GM18909 (cell line): Measurements from ENCODE around the gene FAM184B.
A peak's percentile ranks its signal among the peaks of the same experiment; 100 is the strongest.

ENCODE experiments used
- ATAC-seq: cut with Tn5 transposase; IDR thresholded peaks from one replicate; pipeline ENCODE4 v1.9.1; 2021; ENCODE audit warnings: mild to moderate bottlenecking; ENCODE audit not compliant: unreplicated experiment, poor library complexity

FAM184B gene

GRCh38 chr4:17647176-17647806 is 134.1 kb downstream of the FAM184B start:
- no peak for ATAC-seq

DNA sequence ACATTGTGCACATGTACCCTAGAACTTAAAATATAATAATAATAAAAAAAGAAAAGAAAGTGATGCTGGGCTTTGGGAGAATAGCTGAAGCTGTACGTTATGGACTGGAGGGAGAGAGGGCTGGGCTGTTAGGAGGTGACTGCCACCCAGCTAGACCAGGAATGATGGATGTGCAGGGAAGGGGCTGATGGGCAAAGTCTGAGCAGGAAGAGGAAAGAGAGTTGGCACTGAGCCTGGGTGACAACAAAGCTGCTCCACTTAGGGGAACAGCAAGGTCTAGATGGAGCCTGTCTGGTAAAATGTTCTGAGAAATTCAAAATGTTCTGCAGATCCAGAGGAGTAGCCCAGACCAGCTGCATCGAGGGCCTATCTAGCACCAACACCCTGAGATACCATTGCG is 134.7 kb downstream of the FAM184B start:
- no peak for ATAC-seq

DNA sequence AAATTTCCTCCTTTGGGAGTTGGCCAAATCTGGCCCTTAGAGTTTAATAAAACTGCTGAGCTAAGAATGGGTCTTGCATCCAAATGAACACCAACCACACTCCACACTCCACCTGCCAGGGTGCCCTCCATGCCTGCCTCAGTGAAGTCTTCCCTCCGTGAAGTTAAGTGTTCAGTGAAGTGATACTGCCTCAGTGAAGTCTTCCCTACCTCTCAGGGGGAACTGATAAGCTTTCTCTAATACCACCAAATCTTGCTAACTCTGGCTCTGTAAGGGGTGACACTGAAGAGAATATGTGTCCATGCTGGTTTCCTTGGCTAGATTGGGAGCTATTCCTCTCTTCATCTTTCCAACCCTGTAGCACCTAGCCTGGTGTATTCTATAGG is 139.0 kb downstream of the FAM184B start:
- no peak for ATAC-seq

DNA sequence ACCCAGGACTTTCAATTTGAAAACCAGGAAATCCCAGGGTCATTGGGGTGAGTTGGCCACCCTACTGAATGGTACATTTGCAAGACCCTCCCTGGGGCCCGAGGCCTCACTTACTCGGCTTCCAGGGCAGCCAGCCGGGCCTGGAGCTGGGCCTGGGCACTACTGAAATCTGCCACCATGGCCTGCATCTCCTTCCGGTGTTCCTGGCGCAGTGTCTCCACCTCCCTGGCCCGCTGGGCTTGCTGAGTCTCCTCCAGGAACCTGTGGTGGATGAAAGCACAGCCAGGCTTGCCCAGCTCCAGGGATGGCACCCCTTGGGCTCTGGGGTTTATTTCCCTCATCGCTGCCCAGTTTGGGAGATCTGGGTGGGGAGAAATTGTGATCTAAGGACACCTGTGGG is 142.3 kb downstream of the FAM184B start:
- ATAC-seq = no peak

DNA sequence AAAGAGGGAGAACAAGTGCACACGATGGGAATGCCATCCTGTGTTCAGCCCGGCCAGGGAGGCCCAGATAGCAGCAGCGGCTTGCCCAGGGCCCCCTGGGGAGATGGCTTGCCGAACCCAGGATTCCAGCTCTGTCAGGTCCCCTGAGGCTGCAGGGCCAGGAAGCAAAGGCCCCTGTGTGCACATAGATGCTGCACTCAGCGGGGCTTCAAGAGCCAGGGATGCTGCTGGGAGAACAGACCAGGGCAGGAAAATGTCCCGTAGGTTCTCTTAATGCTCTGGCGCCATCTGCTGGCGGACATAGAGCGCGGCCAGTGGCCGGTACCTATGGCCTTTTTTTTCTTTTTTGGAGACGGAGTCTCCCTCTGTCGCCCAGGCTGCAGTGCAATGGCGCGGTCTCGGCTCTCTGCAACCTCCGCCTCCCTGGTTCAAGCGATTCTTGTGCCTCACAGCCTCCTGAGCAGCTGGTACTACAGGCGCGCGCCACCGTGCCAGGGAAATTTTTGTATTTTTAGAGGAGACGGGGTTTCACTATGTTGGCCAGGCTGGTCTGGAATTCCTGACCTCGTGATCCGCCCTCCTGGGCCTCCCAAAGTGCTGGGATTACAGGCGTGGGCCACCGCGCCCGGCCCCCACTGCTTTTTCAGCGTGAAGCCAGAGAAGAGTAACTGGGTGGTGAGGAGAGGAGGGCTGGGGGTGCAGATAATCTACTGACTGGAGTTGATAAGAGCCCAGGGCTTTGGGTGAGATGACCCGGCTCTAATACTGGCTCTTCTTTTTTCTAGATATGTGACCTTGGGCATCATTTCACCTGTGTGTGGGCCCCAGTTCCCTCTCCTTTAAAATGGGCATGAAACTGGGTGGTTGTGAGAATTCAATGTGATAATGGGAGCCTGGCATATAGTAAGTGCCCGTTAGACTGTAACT is 144.5 kb downstream of the FAM184B start:
- ATAC-seq = peak; percentile 91

DNA sequence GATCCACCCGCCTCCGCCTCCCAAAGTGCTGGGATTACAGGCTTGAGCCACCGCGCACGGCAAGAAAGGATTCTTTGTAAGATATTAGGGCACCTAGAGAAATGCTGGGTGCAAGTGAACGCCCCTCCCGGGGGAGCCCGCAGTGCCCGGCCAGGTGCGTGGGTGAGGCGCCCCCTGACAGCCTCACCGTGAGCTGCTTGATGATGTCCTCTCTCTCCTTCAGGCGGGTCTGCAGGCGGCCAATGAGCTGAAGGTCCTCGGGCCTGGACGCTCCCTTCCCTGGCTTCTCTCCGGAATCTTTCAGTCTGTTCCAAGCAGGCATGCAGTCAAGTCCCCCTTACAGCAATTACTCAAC is 145.1 kb downstream of the FAM184B start:
- ATAC-seq = peak; percentile 14

- no peak for ATAC-seq
These were observed 146.4 kb downstream of the FAM184B start for GRCh38 chr4:17635056-17635455.

GRCh38 chr4:17633600-17633999 is 147.8 kb downstream of the FAM184B start:
- no peak for ATAC-seq

DNA sequence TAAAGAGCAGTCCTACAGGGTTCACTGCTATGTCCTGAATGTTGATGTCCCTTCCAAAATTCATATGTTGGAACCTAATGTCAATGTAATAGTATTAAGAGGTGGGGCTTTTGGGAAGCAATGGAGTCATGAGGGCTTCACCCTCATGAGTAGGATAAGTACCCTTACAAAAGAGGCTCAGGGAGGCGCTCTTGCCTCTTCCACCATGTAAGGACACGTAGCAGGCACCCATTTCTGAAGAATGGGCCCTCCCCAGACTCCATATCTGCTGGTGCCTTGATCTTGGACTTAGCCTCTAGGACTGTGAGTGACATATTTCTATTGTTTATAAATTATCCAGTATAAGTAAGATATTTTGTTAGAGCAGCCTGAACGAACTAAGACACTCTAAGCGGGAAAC is 151.2 kb downstream of the FAM184B start:
- no peak for ATAC-seq

DNA sequence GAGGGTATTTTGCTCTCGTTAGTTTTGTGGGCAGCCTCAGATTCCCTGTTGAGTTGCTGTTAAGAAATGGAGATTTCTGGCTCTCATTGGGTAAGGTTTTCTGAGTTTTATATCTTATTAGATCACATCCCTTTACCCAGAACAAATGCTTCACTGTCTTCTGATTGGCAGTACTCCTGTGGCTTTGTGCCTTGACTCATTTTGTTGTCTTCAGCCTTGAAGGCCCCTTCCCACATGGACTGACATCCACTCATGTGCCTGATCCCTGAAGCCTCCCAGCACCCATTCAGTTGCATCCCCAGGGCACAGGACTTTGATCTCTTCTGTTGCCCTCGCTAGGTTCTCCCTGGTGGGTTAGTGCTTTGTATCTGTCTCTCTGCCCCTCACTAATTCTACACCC is 156.6 kb downstream of the FAM184B start:
- no peak for ATAC-seq

DNA sequence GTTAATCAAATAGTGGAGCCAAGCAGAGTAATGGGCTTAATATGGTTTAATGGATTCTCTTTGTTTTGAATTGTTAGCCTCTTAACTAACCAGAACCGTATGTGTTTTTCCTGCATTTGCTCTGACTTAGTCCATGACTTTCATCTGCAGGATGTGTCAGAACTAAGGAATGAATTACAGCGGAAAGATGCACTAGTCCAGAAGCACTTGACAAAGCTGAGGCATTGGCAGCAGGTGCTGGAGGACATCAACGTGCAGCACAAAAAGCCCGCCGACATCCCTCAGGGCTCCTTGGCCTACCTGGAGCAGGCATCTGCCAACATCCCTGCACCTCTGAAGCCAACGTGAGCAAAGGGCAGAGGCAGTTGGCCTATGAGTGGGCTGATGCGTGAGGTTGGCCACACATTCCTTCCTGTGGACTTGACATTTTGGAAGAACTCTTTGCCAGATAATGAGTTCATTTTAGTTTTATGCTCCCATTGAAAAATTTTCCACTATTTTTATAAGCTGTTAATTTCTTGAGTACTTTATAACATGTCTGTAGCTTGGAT is 157.9 kb downstream of the FAM184B start:
- no peak for ATAC-seq

GRCh38 chr4:17619416-17620105 is 161.9 kb downstream of the FAM184B start:
- no peak for ATAC-seq

DNA sequence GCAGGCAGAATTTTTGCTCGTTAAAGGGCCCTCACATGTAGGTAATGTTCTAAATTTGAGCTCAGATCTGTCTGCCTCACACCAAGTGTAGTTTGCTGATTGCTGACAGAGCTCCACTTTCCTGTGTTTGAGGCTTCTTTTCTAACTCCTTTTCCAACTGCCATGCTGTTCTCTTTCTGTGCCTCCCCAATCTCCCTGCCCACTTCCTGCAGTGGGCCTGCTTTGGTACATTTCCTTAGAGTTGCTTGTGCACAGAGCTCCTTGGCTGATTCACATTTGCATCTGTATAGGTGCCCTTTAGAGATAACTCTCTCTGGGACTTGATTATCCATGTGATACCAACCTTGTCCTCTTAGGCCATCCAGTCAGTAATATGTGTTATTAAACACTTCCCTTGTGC is 162.5 kb downstream of the FAM184B start:
- ATAC-seq = no peak

DNA sequence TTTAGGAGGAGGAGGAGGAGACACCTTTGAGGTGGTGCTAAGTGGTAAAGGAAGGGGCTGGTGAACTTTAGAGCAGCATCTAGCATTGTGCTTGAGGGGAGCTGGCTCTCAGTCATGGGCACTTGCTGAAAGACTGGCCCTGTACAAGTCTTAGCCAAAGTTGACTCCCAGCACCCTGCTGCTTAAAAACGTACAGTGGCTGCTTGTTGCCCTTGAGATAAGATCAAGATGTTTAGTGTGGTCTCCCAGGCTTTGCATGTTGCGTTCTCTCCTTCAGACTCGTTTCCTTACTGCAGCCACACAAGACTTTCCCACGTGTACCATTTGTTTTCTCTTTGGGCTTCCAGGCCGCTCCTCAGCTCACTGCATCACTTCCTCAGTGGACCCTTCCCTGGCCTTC is 165.1 kb downstream of the FAM184B start:
- no peak for ATAC-seq

- peak; percentile 92 for ATAC-seq
These were observed 166.8 kb downstream of the FAM184B start, which contains the start of gene MED28 for GRCh38 chr4:17614416-17615299. MED28 (plus strand) TSS chr4:17614641; CDS start chr4:17614655, 14 bp downstream.

DNA sequence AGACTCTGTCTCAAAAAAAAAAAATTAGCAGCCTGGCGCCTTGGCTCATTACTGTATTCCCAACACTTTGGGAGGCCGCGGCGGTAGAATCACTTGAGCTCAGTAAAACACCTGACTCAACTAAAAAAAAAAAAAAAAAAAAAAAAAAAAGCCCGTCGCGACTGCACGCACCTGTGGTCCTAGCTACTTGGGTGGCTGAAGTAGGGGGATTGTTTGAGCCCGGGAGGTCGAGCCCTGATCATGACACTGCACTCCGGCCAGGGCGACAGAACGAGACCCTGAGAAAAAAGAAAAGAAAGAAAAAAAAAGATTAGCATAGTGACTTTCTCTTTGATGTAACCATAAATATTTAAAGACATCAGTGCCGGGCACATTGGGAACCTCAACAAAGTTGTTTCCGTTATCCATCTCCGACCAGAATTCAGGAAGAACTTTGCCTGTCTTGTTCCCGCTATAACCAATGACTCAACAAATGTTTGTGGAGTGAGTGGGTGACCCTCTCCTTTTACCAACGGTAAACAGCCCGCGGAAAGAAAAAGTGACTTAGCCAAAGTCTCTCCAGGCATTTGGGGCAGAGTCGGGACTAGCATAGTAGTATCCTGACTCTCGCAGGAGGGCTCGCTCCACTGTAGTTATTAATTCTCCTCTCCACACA is 167.5 kb downstream of the FAM184B start:
- peak; percentile 54 for ATAC-seq

DNA sequence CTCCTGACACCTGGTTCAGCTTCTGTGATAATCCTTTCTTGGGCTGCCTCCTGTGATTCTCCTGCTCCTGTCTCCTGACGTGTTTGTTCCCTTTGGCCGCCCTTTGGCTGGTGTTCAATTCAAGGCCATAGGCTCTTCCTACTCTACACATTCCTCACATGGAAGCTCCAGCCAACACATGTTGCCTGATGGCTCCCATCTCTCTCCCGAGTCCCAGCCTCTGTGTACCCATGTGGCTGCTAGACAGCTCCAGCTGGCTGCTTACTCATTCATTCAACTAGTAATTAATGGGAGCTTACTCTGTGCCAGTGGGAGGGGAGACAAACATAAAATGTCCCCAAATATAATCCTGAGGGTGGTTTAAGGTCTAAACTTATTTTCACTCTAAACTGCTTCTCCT is 176.2 kb downstream of the FAM184B start:
- no peak for ATAC-seq

DNA sequence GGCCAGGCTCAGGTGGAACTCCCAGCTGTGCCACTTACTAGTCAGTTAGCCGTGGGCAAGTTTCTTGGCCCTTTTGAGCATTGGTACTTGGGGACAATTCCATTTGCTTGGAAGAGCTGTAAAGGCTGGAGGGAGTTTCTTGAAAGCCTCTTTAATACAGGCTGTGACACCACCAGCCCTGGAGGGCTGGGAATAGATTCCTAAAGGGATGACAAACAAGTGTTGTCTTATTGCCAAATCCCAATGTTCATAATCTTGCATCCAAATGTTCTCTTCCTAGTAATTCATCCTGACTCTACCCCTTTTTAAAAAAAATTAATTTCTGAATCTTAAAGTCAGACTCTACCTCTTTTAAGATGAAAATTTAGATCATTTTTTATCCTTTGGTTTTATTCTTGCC is 181.6 kb downstream of the FAM184B start:
- no peak for ATAC-seq

GRCh38 chr4:17597517-17597916 is 183.9 kb downstream of the FAM184B start:
- ATAC-seq = no peak
